Liver (tissue), 9 donors: Measurements from ENCODE around the gene FCRL2. TPM values are rescaled to one million over a fixed set of nuclear protein-coding genes. Genes with fewer than 3 reads are reported as not detected.

Experiments used
- DNase-seq: peaks from one replicate; pipeline ENCODE4 v3.0.0-alpha.2; 2017; ENCODE audit warnings: low spot score
- H3K27ac ChIP-seq, 2 donors: one replicate each; pipeline ENCODE4 v1.7.0; 2013; ENCODE audit warnings: inconsistent platforms in 2 of 2, low read length in 2 of 2, control low read depth in 1 of 2, low read depth in 1 of 2, mild to moderate bottlenecking in 1 of 2
- H3K27me3 ChIP-seq, 4 donors: one replicate each; pipeline versions ENCODE4 v1.6.1 to v1.7.0; 2013; ENCODE audit warnings: low read length in 3 of 4, inconsistent platforms in 1 of 4, mild to moderate bottlenecking in 1 of 4, moderate library complexity in 1 of 4; ENCODE audit not compliant: control insufficient read depth in 4 of 4, insufficient read depth in 4 of 4
- H3K36me3 ChIP-seq, 4 donors: one replicate each; pipeline versions ENCODE4 v1.6.1 to v1.7.0; 2013; ENCODE audit warnings: low read length in 3 of 4, mild to moderate bottlenecking in 3 of 4, low read depth in 1 of 4, moderate library complexity in 1 of 4; ENCODE audit not compliant: control insufficient read depth in 4 of 4, insufficient read depth in 3 of 4
- H3K4me1 ChIP-seq, 4 donors: one replicate each; pipeline versions ENCODE4 v1.6.1 to v1.7.0; 2013; ENCODE audit warnings: low read length in 3 of 4, mild to moderate bottlenecking in 3 of 4, moderate library complexity in 1 of 4; ENCODE audit not compliant: control insufficient read depth in 4 of 4, insufficient read depth in 4 of 4
- H3K4me3 ChIP-seq, 3 donors: one replicate each; pipeline versions ENCODE4 v1.6.1 to v1.7.0; 2013; ENCODE audit warnings: low read length in 3 of 3, control low read depth in 1 of 3, low read depth in 1 of 3, mild to moderate bottlenecking in 1 of 3
- H3K9ac ChIP-seq, 2 donors: one replicate each; pipeline ENCODE4 v1.7.0; 2013; ENCODE audit warnings: low read length in 2 of 2, mild to moderate bottlenecking in 2 of 2, moderate library complexity in 2 of 2, control low read depth in 1 of 2, low read depth in 1 of 2
- H3K9me3 ChIP-seq, 4 donors: one replicate each; pipeline versions ENCODE4 v1.6.1 to v1.7.0; 2013; ENCODE audit warnings: low read length in 3 of 4; ENCODE audit not compliant: control insufficient read depth in 4 of 4
- ATF3 ChIP-seq: IDR thresholded peaks from 2 replicates; pipeline ENCODE4 v1.6.1; 2016; ENCODE audit warnings: antibody characterized with exemption
- CTCF ChIP-seq: fragments of 150-350 bp; IDR thresholded peaks from 2 replicates; pipeline ENCODE4 v1.5.1; 2017; ENCODE audit warnings: improper control_type of control experiment, low read depth, low read length; ENCODE audit not compliant: missing input control
- EGR1 ChIP-seq, 2 donors: IDR thresholded peaks; 2 replicates each; pipeline ENCODE4 v1.6.1; 2016 to 2018; ENCODE audit warnings: antibody characterized with exemption in 2 of 2, low read depth in 2 of 2
- FOXA1 ChIP-seq: IDR thresholded peaks from 2 replicates; pipeline ENCODE4 v1.6.1; 2016; ENCODE audit warnings: antibody characterized with exemption
- FOXA2 ChIP-seq: IDR thresholded peaks from 2 replicates; pipeline ENCODE4 v1.6.1; 2016; ENCODE audit warnings: antibody characterized with exemption
- GABPA ChIP-seq, 2 donors: IDR thresholded peaks in 1 of 2; conservative IDR thresholded peaks in 1 of 2; 2 replicates each; pipeline ENCODE4 v1.6.1; 2016; ENCODE audit warnings: antibody characterized with exemption in 2 of 2, mild to moderate bottlenecking in 1 of 2, moderate library complexity in 1 of 2
- HNF4A ChIP-seq, 2 donors: conservative IDR thresholded peaks; 2 replicates each; pipeline ENCODE4 v1.6.1; 2016; ENCODE audit warnings: antibody characterized with exemption in 2 of 2, mild to moderate bottlenecking in 2 of 2
- HNF4G ChIP-seq: IDR thresholded peaks from 2 replicates; pipeline ENCODE4 v1.6.1; 2016; ENCODE audit warnings: antibody characterized with exemption
- JUND ChIP-seq, 2 donors: IDR thresholded peaks; 2 replicates each; pipeline ENCODE4 v1.6.1; 2016; ENCODE audit warnings: antibody characterized with exemption in 2 of 2
- MAX ChIP-seq: IDR thresholded peaks from 2 replicates; pipeline ENCODE4 v1.6.1; 2016; ENCODE audit warnings: antibody characterized with exemption
- NR2F2 ChIP-seq: IDR thresholded peaks from 2 replicates; pipeline ENCODE4 v1.6.1; 2016; ENCODE audit warnings: antibody characterized with exemption
- RAD21 ChIP-seq, 2 donors: IDR thresholded peaks; 2 replicates each; pipeline ENCODE4 v1.6.1; 2016; ENCODE audit warnings: antibody characterized with exemption in 2 of 2, mild to moderate bottlenecking in 2 of 2
- REST ChIP-seq: IDR thresholded peaks from 2 replicates; pipeline ENCODE4 v1.6.1; 2016; ENCODE audit warnings: antibody characterized with exemption, mild to moderate bottlenecking
- RXRA ChIP-seq, 2 donors: IDR thresholded peaks; 2 replicates each; pipeline ENCODE4 v1.6.1; 2017 to 2018; ENCODE audit warnings: antibody characterized with exemption in 2 of 2, mild to moderate bottlenecking in 1 of 2
- SP1 ChIP-seq: IDR thresholded peaks from 2 replicates; pipeline ENCODE4 v1.6.1; 2018; ENCODE audit warnings: antibody characterized with exemption, mild to moderate bottlenecking
- TAF1 ChIP-seq: conservative IDR thresholded peaks from 2 replicates; pipeline ENCODE4 v1.6.1; 2016; ENCODE audit warnings: antibody characterized with exemption, mild to moderate bottlenecking
- YY1 ChIP-seq: IDR thresholded peaks from 2 replicates; pipeline ENCODE4 v1.6.1; 2016; ENCODE audit warnings: antibody characterized with exemption, mild to moderate bottlenecking
- ZBTB33 ChIP-seq: IDR thresholded peaks from 2 replicates; pipeline ENCODE4 v1.6.1; 2016; ENCODE audit warnings: antibody characterized with exemption
- WGBS: extraction: QIAGEN DNeasy Blood & Tissue Kit; methylation state at CpG from one replicate; pipeline ENCODE4 v1.1.7; 2013; 5-methylcytosine and 5-hydroxymethylcytosine counted together
- polyA plus RNA-seq, 2 donors: library from polyadenylated mRNA; stranded (reverse) in 1 of 2; unstranded in 1 of 2; fragments of 200-250 nt in 1 of 2; fragments of >200 nt in 1 of 2; fragmentation: Nextera tagmentation in 1 of 2; extraction: Ambion mirVana in 1 of 2; gene quantifications; one replicate each; pipeline versions ENCODE4 v1.2.1 to v1.2.3, GENCODE V29; 2013 to 2015
- total RNA-seq, 2 donors: library from RNA; depleted of rRNA; stranded (reverse); fragments of >200 nt; gene quantifications; one replicate each; pipeline ENCODE4 v1.2.3, GENCODE V29; 2014
- donor health status: healthy.
- donor health status: healthy.
- donor health status: healthy.
- donor health status: healthy.
- donor health status: healthy.

FCRL2 gene
- total and polyA plus RNA-seq, 4 donors: 0.08 to 0.43 (median 0.23) TPM; not detected in 1

GRCh38 chr1:157751283-157751682 is 25.6 kb downstream of the FCRL2 start:
- Histone ChIP-seq H3K9me3 (no peaks in the 10 kb centered on the region), H3K4me1 (no peaks in the 10 kb centered on the region), H3K27me3 (peaks cover 0 to 5% (median 2%) of the 10 kb centered on the region in 4 donors), H3K9ac (no peak overlapping the region), H3K4me3 (no peak overlapping the region), H3K36me3 (no peaks in the 10 kb centered on the region), H3K27ac (no peak overlapping the region)
- no peak for DNase-seq
- WGBS: 49% methylated on average over 3 of the region's 3 CpGs
- TF ChIP-seq MAX (no peak), ATF3 (no peak), CTCF (no peak), FOXA2 (no peak), TAF1 (no peak), JUND (IDR thresholded peaks at IDR 0.05) (no peak)

GRCh38 chr1:157748262-157748817 is 28.6 kb downstream of the FCRL2 start:
- TF ChIP-seq YY1 (no peak), FOXA1 (no peak), ATF3 (no peak), FOXA2 (no peak), HNF4A (conservative IDR thresholded peaks at IDR 0.05) (no peak), ZBTB33 (no peak), HNF4G (no peak), CTCF (no peak), RAD21 (IDR thresholded peaks at IDR 0.05) (no peak), REST (no peak), RXRA (IDR thresholded peaks at IDR 0.05) (no peak), TAF1 (no peak), NR2F2 (no peak), EGR1 (IDR thresholded peaks at IDR 0.05; ENCODE audit: low read depth in 2 of 2) (no peak), JUND (IDR thresholded peaks at IDR 0.05) (no peak), SP1 (no peak), GABPA (IDR thresholded peaks at IDR 0.05 in 1 of 2, conservative IDR thresholded peaks at IDR 0.05 in 1 of 2) (no peak), MAX (no peak)
- no peak overlapping the region for H3K4me3 ChIP-seq
- H3K9me3 ChIP-seq: no peaks in the 10 kb centered on the region
- H3K27ac ChIP-seq: no peak overlapping the region
- no peaks in the 10 kb centered on the region for H3K36me3 ChIP-seq
- no peaks in the 10 kb centered on the region for H3K4me1 ChIP-seq
- WGBS: 97% methylated on average over 3 of the region's 3 CpGs
- no peak for DNase-seq
- peaks cover 0 to 5% (median 2%) of the 10 kb centered on the region in 4 donors for H3K27me3 ChIP-seq
- no peak overlapping the region for H3K9ac ChIP-seq
